Measurements from ENCODE around the gene MGAT4D.

DNA sequence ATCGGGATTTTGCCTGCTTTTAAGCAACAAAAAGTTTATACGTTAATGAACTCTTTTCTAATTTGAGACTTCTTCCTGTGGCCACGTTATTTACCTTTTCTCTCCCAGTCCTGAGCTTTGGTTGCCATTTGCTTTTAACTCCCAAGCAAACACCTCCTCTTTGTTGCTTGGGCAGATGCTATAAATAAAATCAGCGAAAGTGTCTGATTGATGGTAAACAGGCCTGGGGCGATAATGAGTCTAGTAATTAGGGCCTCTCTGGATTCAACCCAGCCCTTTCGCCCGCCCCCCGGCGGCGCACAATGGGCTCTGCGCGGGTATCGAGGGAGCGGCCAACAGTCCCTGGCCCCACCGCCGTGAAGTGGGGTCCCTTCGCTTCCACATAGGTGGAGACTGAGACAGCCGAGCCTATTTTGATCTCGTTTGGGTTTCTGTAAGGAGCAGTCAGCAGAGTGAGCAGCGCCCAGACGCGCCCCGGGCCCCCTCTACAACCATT is 71.4 kb downstream of the MGAT4D start:
- TF ChIP-seq, protein P1, sequence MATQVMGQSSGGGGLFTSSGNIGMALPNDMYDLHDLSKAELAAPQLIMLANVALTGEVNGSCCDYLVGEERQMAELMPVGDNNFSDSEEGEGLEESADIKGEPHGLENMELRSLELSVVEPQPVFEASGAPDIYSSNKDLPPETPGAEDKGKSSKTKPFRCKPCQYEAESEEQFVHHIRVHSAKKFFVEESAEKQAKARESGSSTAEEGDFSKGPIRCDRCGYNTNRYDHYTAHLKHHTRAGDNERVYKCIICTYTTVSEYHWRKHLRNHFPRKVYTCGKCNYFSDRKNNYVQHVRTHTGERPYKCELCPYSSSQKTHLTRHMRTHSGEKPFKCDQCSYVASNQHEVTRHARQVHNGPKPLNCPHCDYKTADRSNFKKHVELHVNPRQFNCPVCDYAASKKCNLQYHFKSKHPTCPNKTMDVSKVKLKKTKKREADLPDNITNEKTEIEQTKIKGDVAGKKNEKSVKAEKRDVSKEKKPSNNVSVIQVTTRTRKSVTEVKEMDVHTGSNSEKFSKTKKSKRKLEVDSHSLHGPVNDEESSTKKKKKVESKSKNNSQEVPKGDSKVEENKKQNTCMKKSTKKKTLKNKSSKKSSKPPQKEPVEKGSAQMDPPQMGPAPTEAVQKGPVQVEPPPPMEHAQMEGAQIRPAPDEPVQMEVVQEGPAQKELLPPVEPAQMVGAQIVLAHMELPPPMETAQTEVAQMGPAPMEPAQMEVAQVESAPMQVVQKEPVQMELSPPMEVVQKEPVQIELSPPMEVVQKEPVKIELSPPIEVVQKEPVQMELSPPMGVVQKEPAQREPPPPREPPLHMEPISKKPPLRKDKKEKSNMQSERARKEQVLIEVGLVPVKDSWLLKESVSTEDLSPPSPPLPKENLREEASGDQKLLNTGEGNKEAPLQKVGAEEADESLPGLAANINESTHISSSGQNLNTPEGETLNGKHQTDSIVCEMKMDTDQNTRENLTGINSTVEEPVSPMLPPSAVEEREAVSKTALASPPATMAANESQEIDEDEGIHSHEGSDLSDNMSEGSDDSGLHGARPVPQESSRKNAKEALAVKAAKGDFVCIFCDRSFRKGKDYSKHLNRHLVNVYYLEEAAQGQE (IDR thresholded peaks at IDR 0.05; ENCODE audit: insufficient read depth in 1 of 2, low read depth in 2 of 2, low read length in 2 of 2), result no peak
- TF ChIP-seq POLR2AphosphoS5 (IDR thresholded peaks at IDR 0.05; ENCODE audit: low read depth, low read length) (no peak), TAF1 (IDR thresholded peaks at IDR 0.05; ENCODE audit: borderline replicate concordance, insufficient read depth, low read length) (no peak), SIN3A (IDR thresholded peaks at IDR 0.05; ENCODE audit: borderline replicate concordance, insufficient read depth, low read length) (no peak), FOXP2 (optimal IDR thresholded peaks at IDR 0.05; ENCODE audit: borderline replicate concordance, extremely low read depth, extremely low read length, insufficient read depth) (no peak)
